GM12878 (cell line): Measurements from ENCODE around the gene TXNL1. TPM values are rescaled to one million over a fixed set of nuclear protein-coding genes. Genes with fewer than 3 reads are reported as not detected.
A peak's percentile ranks its signal among the peaks of the same experiment; 100 is the strongest.

ENCODE experiments used
- ATAC-seq: fragments of 200-7000 bp; cut with Tn5 transposase; 3 replicates; pipeline ENCODE4 v1.9.1; 2020; ENCODE audit warnings: mild to moderate bottlenecking, moderate library complexity
- Bru-seq: library from RNA; stranded (reverse); fragments of 400-500 nt; gene quantifications from one replicate; lab custom pipeline; 2021; lab: Mats Ljungman, UMichigan
- BruChase-seq, 2 experiments: library from RNA; stranded (reverse); fragments of 400-500 nt; gene quantifications; one replicate each; lab custom pipeline; 2021; lab: Mats Ljungman, UMichigan
- BruUV-seq: library from RNA; stranded (reverse); fragments of 400-500 nt; replicated peaks from 2 replicates; lab custom pipeline; 2021; lab: Mats Ljungman, UMichigan
- CTCF ChIA-PET: fragments of 300-600 bp; sonication (Branson Sonifier 250); formaldehyde crosslinking; extraction: SDS; loops from one replicate; lab custom pipeline; 2021; ENCODE audit warnings: inconsistent platforms; lab: Yijun Ruan, JAX
- POLR2A ChIA-PET: fragments of 350-600 bp; formaldehyde crosslinking; extraction: SDS; loops from one replicate; lab custom pipeline; 2021; ENCODE audit warnings: inconsistent platforms; lab: Charles Lee
- RAD21 ChIA-PET: fragments of 300-600 bp; sonication (Branson Sonifier 250); formaldehyde crosslinking; loops from one replicate; lab custom pipeline; 2023; ENCODE audit warnings: antibody characterized with exemption; ENCODE audit not compliant: unreplicated experiment; lab: Charles Lee
- SMC1A ChIA-PET: fragments of 300-600 bp; sonication (Branson Sonifier 250); formaldehyde crosslinking; loops from one replicate; lab custom pipeline; 2023; ENCODE audit not compliant: unreplicated experiment, uncharacterized antibody; lab: Charles Lee
- DNase-seq: peaks from one replicate; pipeline ENCODE4 v3.0.0-alpha.2; 2011; ENCODE audit warnings: low read depth, low spot score
- FAIRE-seq: peaks from 3 replicates; lab custom pipeline; 2011; peaks lifted over from hg19 to GRCh38; lab: Jason Lieb, UNC
- H2AFZ ChIP-seq: 2 replicates; pipeline ENCODE4 v1.6.0; 2011; ENCODE audit warnings: low read depth, low read length, control low read depth; ENCODE audit not compliant: control insufficient read depth
- H3K27ac ChIP-seq: 2 replicates; pipeline ENCODE4 v1.5.1; 2011; ENCODE audit warnings: control low read depth; ENCODE audit not compliant: control insufficient read depth, insufficient read depth
- H3K27me3 ChIP-seq, 2 experiments: replicated peaks in 1 of 2; 2 replicates each; pipeline versions ENCODE4 v1.6.0 to v1.6.1; 2011; ENCODE audit warnings: low read length in 1 of 2; ENCODE audit not compliant: control insufficient read depth in 2 of 2, insufficient read depth in 2 of 2
- H3K36me3 ChIP-seq, 2 experiments: 2 replicates each; pipeline ENCODE4 v1.5.1; 2011; ENCODE audit warnings: low read length in 1 of 2; ENCODE audit not compliant: control insufficient read depth in 2 of 2, insufficient read depth in 2 of 2
- H3K4me1 ChIP-seq: 2 replicates; pipeline ENCODE4 v1.6.1; 2011; ENCODE audit warnings: mild to moderate bottlenecking, low read length, moderate library complexity, mixed read lengths; ENCODE audit not compliant: control insufficient read depth, insufficient read depth
- H3K4me2 ChIP-seq: 2 replicates; pipeline ENCODE4 v1.6.0; 2011; ENCODE audit warnings: control low read depth; ENCODE audit not compliant: control insufficient read depth, insufficient read depth
- H3K4me3 ChIP-seq: fragments of 200-600 bp; sonication (generic); 2 replicates; pipeline ENCODE4 v1.5.1; 2016
- H3K79me2 ChIP-seq: 2 replicates; pipeline ENCODE4 v1.6.0; 2011; ENCODE audit warnings: low read length; ENCODE audit not compliant: control insufficient read depth, insufficient read depth
- H3K9ac ChIP-seq: 2 replicates; pipeline ENCODE4 v1.8.0; 2011; ENCODE audit warnings: low read length, control low read depth, mixed read lengths; ENCODE audit not compliant: control insufficient read depth, insufficient read depth
- H3K9me3 ChIP-seq: replicated peaks from 3 replicates; pipeline ENCODE4 v1.5.1; 2011; ENCODE audit warnings: mild to moderate bottlenecking, low read length; ENCODE audit not compliant: control insufficient read depth, insufficient read depth
- H4K20me1 ChIP-seq: 2 replicates; pipeline ENCODE4 v1.6.0; 2011; ENCODE audit not compliant: control insufficient read depth, insufficient read depth
- BACH1 ChIP-seq: fragments of 450-650 bp; IDR thresholded peaks from 2 replicates; pipeline ENCODE4 v1.6.1; 2017; ENCODE audit warnings: mild to moderate bottlenecking, borderline replicate concordance
- CEBPB ChIP-seq, 2 experiments: fragments of 150-350 bp in 1 of 2; IDR thresholded peaks; 2 replicates each; pipeline ENCODE4 v1.6.1; 2012 to 2014; ENCODE audit warnings: low read depth in 2 of 2, low read length in 2 of 2, borderline replicate concordance in 1 of 2, inconsistent platforms in 1 of 2
- CHD1 ChIP-seq: IDR thresholded peaks from 2 replicates; pipeline ENCODE4 v1.6.1; 2012; ENCODE audit warnings: low read depth, low read length, improper control_type of control experiment
- E2F4 ChIP-seq: IDR thresholded peaks from 2 replicates; pipeline ENCODE4 v1.6.1; 2012; ENCODE audit warnings: low read depth, low read length, improper control_type of control experiment
- MTA3 ChIP-seq: IDR thresholded peaks from 2 replicates; pipeline ENCODE4 v1.6.1; 2012; ENCODE audit warnings: low read length, inconsistent platforms, borderline replicate concordance
- RAD21 ChIP-seq: IDR thresholded peaks from 2 replicates; pipeline ENCODE4 v1.6.1; 2011; ENCODE audit warnings: mild to moderate bottlenecking, low read depth, low read length, moderate library complexity; ENCODE audit not compliant: insufficient read depth
- TARDBP ChIP-seq: IDR thresholded peaks from 2 replicates; pipeline ENCODE4 v1.6.1; 2016; ENCODE audit warnings: borderline replicate concordance
- WGBS: methylation state at CpG from one replicate; pipeline ENCODE4 v1.1.6; 2016; ENCODE audit warnings: low lambda C conversion rate; ENCODE audit not compliant: insufficient replicate concordance, insufficient coverage; ENCODE audit errors: missing lambda C conversion rate; 5-methylcytosine and 5-hydroxymethylcytosine counted together
- in situ Hi-C: fragments of 300-500 bp; cut with MboI; formaldehyde crosslinking; loops from 9 replicates; pipeline ENCODE4 v1.14.3; 2018; ENCODE audit warnings: mixed read lengths
- intact Hi-C: fragments of 100-400 bp; cut with micrococcal nuclease; formaldehyde crosslinking; loops from one replicate; pipeline ENCODE4 v1.14.2; 2022; ENCODE audit not compliant: unreplicated experiment
- long read RNA-seq, 2 experiments: library from polyadenylated mRNA; unstranded; transcript quantifications; one replicate each; pipeline ENCODE4 v2.0.0, GENCODE V29; 2019 to 2020
- polyA minus RNA-seq, 3 experiments: library from RNA; depleted of rRNA, polyadenylated mRNA; stranded (reverse); fragments of >200 nt; gene quantifications; 2 replicates each; pipeline ENCODE4 v1.2.3, GENCODE V29; 2011
- polyA plus RNA-seq, 11 experiments: library from polyadenylated mRNA; depleted of rRNA in 4 of 11; unstranded in 6 of 11; stranded (reverse) in 5 of 11; fragments of >200 nt; fragmentation: Nextera tagmentation in 4 of 11; fragmentation: Illumina TruSeq in 1 of 11; extraction: Ambion mirVana in 4 of 11; extraction: Trizol in 1 of 11; gene quantifications; 1 replicate in 1 of 11; 2 replicates in 10 of 11; pipeline versions ENCODE4 v1.2.1 to v1.2.3, GENCODE V29; 2011 to 2016; ENCODE audit warnings: inconsistent platforms in 2 of 11, missing spikeins in 2 of 11, low read depth in 1 of 11
- total RNA-seq, 4 experiments: library from RNA; depleted of rRNA in 3 of 4; stranded (reverse); fragments of >200 nt in 3 of 4; fragmentation: Illumina TruSeq in 1 of 4; extraction: Trizol in 1 of 4; gene quantifications; 2 replicates each; pipeline versions ENCODE4 v1.2.1 to v1.2.3, GENCODE V29; 2013 to 2021
- TF ChIP-seq, protein P1 (sequence below): IDR thresholded peaks from 2 replicates; pipeline ENCODE4 v1.6.1; 2012; ENCODE audit warnings: improper control_type of control experiment, low read depth, low read length; ENCODE audit not compliant: insufficient replicate concordance

Gene TXNL1
- 37.3 and 38.2 TPM in 2 replicates for total RNA-seq (2013; cell fraction: nucleolus; rRNA removed)
- total RNA-seq (2014; rRNA removed) (30.9 and 38.7 TPM in 2 replicates), total RNA-seq (2014; rRNA removed; fragmentation: Illumina TruSeq; extraction: Trizol) (57.4 and 63.0 TPM in 2 replicates), total RNA-seq (2021) (64.6 and 69.4 TPM in 2 replicates), polyA plus RNA-seq (2011; rRNA removed) (96.1 and 138 TPM in 2 replicates), polyA plus RNA-seq (2014; fragmentation: Illumina TruSeq; extraction: Trizol) (103 and 136 TPM in 2 replicates), polyA plus RNA-seq (2014; fragmentation: Nextera tagmentation; extraction: Ambion mirVana) (10 to 100 TPM; 32.8 to 54.9 TPM), polyA plus RNA-seq (2014; rRNA removed) (66.7 and 77.9 TPM in 2 replicates), polyA plus RNA-seq (2016; fragmentation: Nextera tagmentation; extraction: Ambion mirVana) (100 to 1,000 TPM; 123 to 124 TPM), polyA minus RNA-seq (2011; rRNA and poly(A)+ RNA removed) (23.6 and 40.0 TPM in 2 replicates), Bru-seq, nascent RNA (percentile 88 among the genes with signal in this experiment), BruChase-seq, experiment 1, labeled RNA remaining after a 6-hour chase (percentile 83 among the genes with signal in this experiment), BruChase-seq, experiment 2, labeled RNA remaining after a 2-hour chase (percentile 84 among the genes with signal in this experiment)
- polyA plus RNA-seq (2011; ENCODE audit: low read depth) = 43.1 TPM
- 32.2 and 36.6 TPM in 2 replicates for polyA plus RNA-seq (2011; cell fraction: cytosol; rRNA removed)
- polyA plus RNA-seq (2011; cell fraction: nucleus; rRNA removed) = 30.4 and 36.2 TPM in 2 replicates
- 80.0 and 95.2 TPM in 2 replicates for polyA plus RNA-seq (2012)
- 11.4 and 11.9 TPM in 2 replicates for polyA minus RNA-seq (2011; cell fraction: cytosol; rRNA and poly(A)+ RNA removed)
- 17.9 and 31.4 TPM in 2 replicates for polyA minus RNA-seq (2011; cell fraction: nucleus; rRNA and poly(A)+ RNA removed)
- long read RNA-seq, experiment 1, full-length matches to known transcripts = 106 of 116 reads
- long read RNA-seq, experiment 1, partial matches to known transcripts = 2 of 116 reads
- long read RNA-seq, experiment 1, other reads (novel, unspliced or antisense) = 8 of 116 reads
- long read RNA-seq, experiment 2, full-length matches to known transcripts = 651 of 710 reads
- long read RNA-seq, experiment 2, partial matches to known transcripts = 8 of 710 reads
- long read RNA-seq, experiment 2, other reads (novel, unspliced or antisense) = 51 of 710 reads

GRCh38 chr18:56638232-56639103 lies at the start of gene TXNL1:
TXNL1 (minus strand) TSS chr18:56638592; CDS start chr18:56638440, 152 bp downstream.
- no peaks in the 10 kb centered on the region for H3K27me3 ChIP-seq
- SMC1A ChIA-PET = interaction anchor here (0.6 to 4.2 kb wide), 9 partner anchors 8 to 71 kb away, joined by 3 to 24 read pairs (median 4); partner anchors contain the start of gene WDR7
- H3K27ac ChIP-seq = peak within 1 kb of the TSS; percentile 90
- H3K36me3 ChIP-seq = peaks cover 0 to 3% of the 10 kb centered on the region in 2 experiments; a peak in 1 of 4 replicates
- peak within 1 kb of the TSS; percentile 78 for H3K4me2 ChIP-seq
- H3K4me1 ChIP-seq = peaks cover 5% of the 10 kb centered on the region
- H3K4me3 ChIP-seq = peak within 1 kb of the TSS; percentile 87
- H3K9me3 ChIP-seq = no peaks in the 10 kb centered on the region
- ATAC-seq (peak; percentile 94), DNase-seq (peak; percentile 96), FAIRE-seq (peak; percentile 31)
- intact Hi-C loops = loop anchor here (1.0 to 2.0 kb wide), 2 partner anchors 13 to 70 kb away; partner anchors contain the start of gene WDR7
- RAD21 ChIA-PET = interaction anchor here (0.7 to 1.8 kb wide), 6 partner anchors 9 to 70 kb away, joined by 3 to 12 read pairs (median 3); partner anchors contain the start of gene WDR7
- WGBS = 1% methylated on average over 51 of the region's 64 CpGs
- POLR2A ChIA-PET = interaction anchor here (0.5 to 5.6 kb wide), 7 partner anchors 8 to 758 kb away, joined by 3 to 39 read pairs (median 5); partner anchors contain the start of gene WDR7
- peaks cover 51% of the 10 kb centered on the region for H3K79me2 ChIP-seq
- in situ Hi-C loops = no loop called here
- peak within 1 kb of the TSS; percentile 92 for H3K9ac ChIP-seq
- TSS peak; percentile 96 for BruUV-seq
- H4K20me1 ChIP-seq = peaks cover 3% of the 10 kb centered on the region; the same call in 1 of the 2 replicates
- CTCF ChIA-PET = interaction anchor here (0.8 to 1.2 kb wide), 4 partner anchors 8 to 33 kb away, joined by 3 to 10 read pairs (median 4); no protein-coding TSS in a partner anchor
- H2AFZ ChIP-seq = peak within 1 kb of the TSS; percentile 97
- TF ChIP-seq TARDBP (no peak), RAD21 (no peak), E2F4 (0 out of 2 replicates have a peak, but pooled peaks have one; percentile 22), CEBPB (IDR thresholded peaks at IDR 0.05; ENCODE audit: borderline replicate concordance in 1 of 2, low read depth in 2 of 2, low read length in 2 of 2) (no peak), BACH1 (0 out of 2 replicates have a peak, but pooled peaks have one; percentile 24), MTA3 (no peak), CHD1 (no peak)
- TF ChIP-seq, protein P1, sequence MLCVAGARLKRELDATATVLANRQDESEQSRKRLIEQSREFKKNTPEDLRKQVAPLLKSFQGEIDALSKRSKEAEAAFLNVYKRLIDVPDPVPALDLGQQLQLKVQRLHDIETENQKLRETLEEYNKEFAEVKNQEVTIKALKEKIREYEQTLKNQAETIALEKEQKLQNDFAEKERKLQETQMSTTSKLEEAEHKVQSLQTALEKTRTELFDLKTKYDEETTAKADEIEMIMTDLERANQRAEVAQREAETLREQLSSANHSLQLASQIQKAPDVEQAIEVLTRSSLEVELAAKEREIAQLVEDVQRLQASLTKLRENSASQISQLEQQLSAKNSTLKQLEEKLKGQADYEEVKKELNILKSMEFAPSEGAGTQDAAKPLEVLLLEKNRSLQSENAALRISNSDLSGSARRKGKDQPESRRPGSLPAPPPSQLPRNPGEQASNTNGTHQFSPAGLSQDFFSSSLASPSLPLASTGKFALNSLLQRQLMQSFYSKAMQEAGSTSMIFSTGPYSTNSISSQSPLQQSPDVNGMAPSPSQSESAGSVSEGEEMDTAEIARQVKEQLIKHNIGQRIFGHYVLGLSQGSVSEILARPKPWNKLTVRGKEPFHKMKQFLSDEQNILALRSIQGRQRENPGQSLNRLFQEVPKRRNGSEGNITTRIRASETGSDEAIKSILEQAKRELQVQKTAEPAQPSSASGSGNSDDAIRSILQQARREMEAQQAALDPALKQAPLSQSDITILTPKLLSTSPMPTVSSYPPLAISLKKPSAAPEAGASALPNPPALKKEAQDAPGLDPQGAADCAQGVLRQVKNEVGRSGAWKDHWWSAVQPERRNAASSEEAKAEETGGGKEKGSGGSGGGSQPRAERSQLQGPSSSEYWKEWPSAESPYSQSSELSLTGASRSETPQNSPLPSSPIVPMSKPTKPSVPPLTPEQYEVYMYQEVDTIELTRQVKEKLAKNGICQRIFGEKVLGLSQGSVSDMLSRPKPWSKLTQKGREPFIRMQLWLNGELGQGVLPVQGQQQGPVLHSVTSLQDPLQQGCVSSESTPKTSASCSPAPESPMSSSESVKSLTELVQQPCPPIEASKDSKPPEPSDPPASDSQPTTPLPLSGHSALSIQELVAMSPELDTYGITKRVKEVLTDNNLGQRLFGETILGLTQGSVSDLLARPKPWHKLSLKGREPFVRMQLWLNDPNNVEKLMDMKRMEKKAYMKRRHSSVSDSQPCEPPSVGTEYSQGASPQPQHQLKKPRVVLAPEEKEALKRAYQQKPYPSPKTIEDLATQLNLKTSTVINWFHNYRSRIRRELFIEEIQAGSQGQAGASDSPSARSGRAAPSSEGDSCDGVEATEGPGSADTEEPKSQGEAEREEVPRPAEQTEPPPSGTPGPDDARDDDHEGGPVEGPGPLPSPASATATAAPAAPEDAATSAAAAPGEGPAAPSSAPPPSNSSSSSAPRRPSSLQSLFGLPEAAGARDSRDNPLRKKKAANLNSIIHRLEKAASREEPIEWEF = no peak
